Caco-2 (cell line): ENCODE data around the gene OSR1. TPM values are rescaled to one million over a fixed set of nuclear protein-coding genes. Genes with fewer than 3 reads are reported as not detected.

Experiments used
- BruUV-seq: library from RNA; stranded (reverse); fragments of 400-500 nt; replicated peaks from 2 replicates; lab custom pipeline; 2021; lab: Mats Ljungman, UMichigan
- CTCF ChIA-PET: fragments of 300-600 bp; sonication (Branson Sonifier 250); formaldehyde crosslinking; loops from one replicate; lab custom pipeline; 2022; ENCODE audit warnings: antibody characterized with exemption; lab: Charles Lee
- POLR2A ChIA-PET: fragments of 300-600 bp; sonication (Branson Sonifier 250); formaldehyde crosslinking; loops from one replicate; lab custom pipeline; 2022; ENCODE audit warnings: antibody characterized with exemption; lab: Charles Lee
- DNase-seq, 2 experiments: peaks; one replicate each; pipeline versions ENCODE4 v3.0.0 to v3.0.0-alpha.2; 2020 to 2022
- H3K27me3 ChIP-seq: replicated peaks from 2 replicates; pipeline ENCODE4 v1.6.0; 2011; ENCODE audit warnings: low read length; ENCODE audit not compliant: control insufficient read depth, insufficient read depth
- H3K36me3 ChIP-seq: 2 replicates; pipeline ENCODE4 v1.5.1; 2011; ENCODE audit warnings: low read length; ENCODE audit not compliant: control insufficient read depth, insufficient read depth
- H3K4me1 ChIP-seq: fragments of 250-450 bp; sonication (Bioruptor Pico); 2 replicates; pipeline ENCODE4 v1.5.1; 2020; ENCODE audit warnings: mild to moderate bottlenecking
- H3K4me3 ChIP-seq: 2 replicates; pipeline ENCODE4 v1.5.1; 2011; ENCODE audit warnings: low read depth, mild to moderate bottlenecking, control low read depth, low read length
- H3K9me3 ChIP-seq: fragments of 250-450 bp; sonication (Bioruptor Pico); 2 replicates; pipeline ENCODE4 v1.5.1; 2020; ENCODE audit warnings: mild to moderate bottlenecking, moderate library complexity
- H3K27ac Mint-ChIP-seq: one replicate; pipeline ENCODE4 v1.8.0; 2022; ENCODE audit warnings: mixed read lengths; ENCODE audit not compliant: unreplicated experiment
- H3K27me3 Mint-ChIP-seq: one replicate; pipeline ENCODE4 v1.8.0; 2022; ENCODE audit warnings: mixed read lengths; ENCODE audit not compliant: insufficient read depth, unreplicated experiment
- H3K36me3 Mint-ChIP-seq: one replicate; pipeline ENCODE4 v1.8.0; 2022; ENCODE audit warnings: mild to moderate bottlenecking, mixed read lengths; ENCODE audit not compliant: insufficient read depth, unreplicated experiment
- H3K4me1 Mint-ChIP-seq: one replicate; pipeline ENCODE4 v1.8.0; 2022; ENCODE audit warnings: low read depth, mixed read lengths; ENCODE audit not compliant: unreplicated experiment
- H3K4me3 Mint-ChIP-seq: one replicate; pipeline ENCODE4 v1.8.0; 2022; ENCODE audit warnings: mild to moderate bottlenecking, moderate library complexity, mixed read lengths; ENCODE audit not compliant: unreplicated experiment
- H3K9me3 Mint-ChIP-seq: one replicate; pipeline ENCODE4 v1.8.0; 2022; ENCODE audit warnings: mixed read lengths; ENCODE audit not compliant: unreplicated experiment
- intact Hi-C: fragments of 100-400 bp; cut with micrococcal nuclease; formaldehyde crosslinking; loops from one replicate; pipeline ENCODE4 v1.10.0; 2022; ENCODE audit not compliant: unreplicated experiment
- total RNA-seq: library from RNA; stranded (reverse); gene quantifications from 2 replicates; pipeline ENCODE4 v1.2.3, GENCODE V29; 2022
- TF ChIP-seq, protein P1 (sequence below), 2 experiments: fragments of 200-600 bp in 1 of 2; IDR thresholded peaks; 1 replicate in 1 of 2; 2 replicates in 1 of 2; pipeline versions ENCODE4 v1.5.1 to v1.8.0; 2011 to 2022; ENCODE audit warnings: antibody characterized with exemption in 1 of 2, control low read depth in 1 of 2, inconsistent platforms in 1 of 2, low read depth in 1 of 2, low read length in 1 of 2, mild to moderate bottlenecking in 1 of 2, moderate library complexity in 1 of 2; ENCODE audit not compliant: insufficient read depth in 1 of 2, severe bottlenecking in 1 of 2, unreplicated experiment in 1 of 2

The OSR1 gene
- total RNA-seq, 1 experiment from 2014 or later: 3.2 TPM

DNA sequence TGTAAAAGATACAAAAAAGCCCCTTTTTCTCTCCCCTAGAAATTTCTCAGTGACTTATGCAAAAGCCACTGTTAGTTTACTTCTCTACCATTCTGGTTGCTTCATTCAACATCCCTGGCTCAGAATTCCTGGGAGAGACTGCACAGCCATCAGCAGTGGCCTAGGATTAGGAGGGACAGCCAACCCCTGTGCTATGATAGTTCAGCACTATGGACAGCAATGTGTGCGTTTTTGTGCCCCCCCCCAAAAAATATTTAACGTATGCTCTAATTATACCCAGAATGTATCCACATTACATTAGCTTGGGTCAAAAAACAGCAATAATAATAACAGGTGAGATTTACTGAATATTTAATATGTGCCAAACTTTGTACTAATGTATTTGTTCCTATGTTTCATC lies 29.0 kb downstream of the OSR1 start:
- POLR2A ChIA-PET: no interaction called here
- CTCF ChIA-PET: no interaction called here
- no peak for DNase-seq
- H3K4me3 ChIP-seq: no peak overlapping the region
- no peaks in the 10 kb centered on the region for H3K36me3 ChIP-seq
- H3K36me3 Mint-ChIP-seq: no peaks in the 10 kb centered on the region
- intact Hi-C loops: no loop called here
- no peaks in the 10 kb centered on the region for H3K27me3 ChIP-seq
- H3K4me1 Mint-ChIP-seq: no peaks in the 10 kb centered on the region
- TF ChIP-seq, protein P1, sequence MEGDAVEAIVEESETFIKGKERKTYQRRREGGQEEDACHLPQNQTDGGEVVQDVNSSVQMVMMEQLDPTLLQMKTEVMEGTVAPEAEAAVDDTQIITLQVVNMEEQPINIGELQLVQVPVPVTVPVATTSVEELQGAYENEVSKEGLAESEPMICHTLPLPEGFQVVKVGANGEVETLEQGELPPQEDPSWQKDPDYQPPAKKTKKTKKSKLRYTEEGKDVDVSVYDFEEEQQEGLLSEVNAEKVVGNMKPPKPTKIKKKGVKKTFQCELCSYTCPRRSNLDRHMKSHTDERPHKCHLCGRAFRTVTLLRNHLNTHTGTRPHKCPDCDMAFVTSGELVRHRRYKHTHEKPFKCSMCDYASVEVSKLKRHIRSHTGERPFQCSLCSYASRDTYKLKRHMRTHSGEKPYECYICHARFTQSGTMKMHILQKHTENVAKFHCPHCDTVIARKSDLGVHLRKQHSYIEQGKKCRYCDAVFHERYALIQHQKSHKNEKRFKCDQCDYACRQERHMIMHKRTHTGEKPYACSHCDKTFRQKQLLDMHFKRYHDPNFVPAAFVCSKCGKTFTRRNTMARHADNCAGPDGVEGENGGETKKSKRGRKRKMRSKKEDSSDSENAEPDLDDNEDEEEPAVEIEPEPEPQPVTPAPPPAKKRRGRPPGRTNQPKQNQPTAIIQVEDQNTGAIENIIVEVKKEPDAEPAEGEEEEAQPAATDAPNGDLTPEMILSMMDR (IDR thresholded peaks at IDR 0.05; ENCODE audit: insufficient read depth in 1 of 2, low read depth in 1 of 2, low read length in 1 of 2, severe bottlenecking in 1 of 2, unreplicated experiment in 1 of 2): no peak
- H3K27me3 Mint-ChIP-seq: peaks cover 3% of the 10 kb centered on the region
- no peak overlapping the region for H3K4me3 Mint-ChIP-seq
- no peaks in the 10 kb centered on the region for H3K9me3 Mint-ChIP-seq
- H3K9me3 ChIP-seq: no peaks in the 10 kb centered on the region
- no peak overlapping the region for H3K27ac Mint-ChIP-seq
- no peaks in the 10 kb centered on the region for H3K4me1 ChIP-seq
- BruUV-seq: no TSS peak

DNA sequence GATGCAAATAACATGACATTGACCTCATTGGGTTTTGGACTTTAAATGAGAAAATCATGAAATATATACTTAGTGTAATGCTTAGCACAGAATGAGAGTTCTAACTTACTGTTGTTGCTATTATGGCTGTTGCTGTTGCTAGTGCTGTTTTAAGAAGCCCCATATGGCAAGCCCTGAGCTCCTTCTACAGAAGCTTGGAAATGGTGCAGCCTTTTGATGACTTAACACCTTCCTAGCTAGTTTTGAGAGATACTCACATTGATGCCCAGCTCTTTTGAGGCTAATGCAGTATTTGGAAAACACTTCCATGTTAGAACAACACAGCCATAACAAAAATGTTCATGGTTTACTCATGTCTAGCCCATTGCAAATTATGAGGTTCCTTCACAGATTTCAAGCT lies 30.9 kb downstream of the OSR1 start:
- no peak overlapping the region for H3K4me3 Mint-ChIP-seq
- ChIA-PET POLR2A (no interaction called here), CTCF (interaction anchor here (0.6 kb wide), 1 partner anchor 31 kb away, joined by 3 read pairs; the partner anchor contains the start of gene OSR1)
- TF ChIP-seq, protein P1 (IDR thresholded peaks at IDR 0.05; ENCODE audit: insufficient read depth in 1 of 2, low read depth in 1 of 2, low read length in 1 of 2, severe bottlenecking in 1 of 2, unreplicated experiment in 1 of 2): no peak
- BruUV-seq: no TSS peak
- H3K4me1 ChIP-seq: no peaks in the 10 kb centered on the region
- H3K36me3 ChIP-seq: no peaks in the 10 kb centered on the region
- DNase-seq: no peak
- no peaks in the 10 kb centered on the region for H3K9me3 ChIP-seq
- peaks cover 3% of the 10 kb centered on the region for H3K27me3 Mint-ChIP-seq
- H3K4me1 Mint-ChIP-seq: no peaks in the 10 kb centered on the region
- no peaks in the 10 kb centered on the region for H3K27me3 ChIP-seq
- H3K4me3 ChIP-seq: no peak overlapping the region
- no peaks in the 10 kb centered on the region for H3K9me3 Mint-ChIP-seq
- no peaks in the 10 kb centered on the region for H3K36me3 Mint-ChIP-seq
- no peak overlapping the region for H3K27ac Mint-ChIP-seq
- intact Hi-C loops: loop anchor here (1.0 kb wide), 1 partner anchor 8 kb away; no protein-coding TSS in a partner anchor

DNA sequence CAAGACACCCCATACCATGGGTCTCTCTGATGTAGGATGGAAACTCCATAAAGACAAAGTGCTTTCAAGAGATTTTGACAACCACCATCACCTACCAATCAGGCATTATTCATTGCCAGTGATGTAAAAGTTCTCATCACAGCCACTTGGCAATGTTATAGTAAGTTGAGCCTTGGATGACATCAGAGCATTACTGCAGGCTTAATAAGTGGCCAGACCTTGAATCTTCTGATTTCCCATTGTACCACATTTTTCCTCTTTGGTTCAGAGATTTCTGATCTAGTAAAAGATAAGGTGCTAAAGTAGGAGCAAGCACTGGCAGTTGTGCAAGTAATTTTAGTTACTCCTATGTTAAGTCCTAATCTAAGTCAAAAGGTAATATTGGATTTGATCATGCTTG lies 36.5 kb downstream of the OSR1 start:
- Histone ChIP-seq H3K27me3 (no peaks in the 10 kb centered on the region), H3K9me3 (peaks cover 6% of the 10 kb centered on the region; the same call in 1 of the 2 replicates), H3K4me3 (no peak overlapping the region), H3K36me3 (no peaks in the 10 kb centered on the region), H3K4me1 (no peaks in the 10 kb centered on the region)
- Mint-ChIP-seq H3K9me3 (no peaks in the 10 kb centered on the region), H3K27me3 (no peaks in the 10 kb centered on the region), H3K4me1 (no peaks in the 10 kb centered on the region), H3K27ac (no peak overlapping the region), H3K4me3 (no peak overlapping the region), H3K36me3 (no peaks in the 10 kb centered on the region)
- no peak for DNase-seq
- intact Hi-C loops: no loop called here
- TF ChIP-seq, protein P1 (IDR thresholded peaks at IDR 0.05; ENCODE audit: insufficient read depth in 1 of 2, low read depth in 1 of 2, low read length in 1 of 2, severe bottlenecking in 1 of 2, unreplicated experiment in 1 of 2): no peak
- POLR2A ChIA-PET: no interaction called here
- no TSS peak for BruUV-seq
- CTCF ChIA-PET: no interaction called here
